Measurements from ENCODE around the gene TTLL11. TPM values are rescaled to one million over a fixed set of nuclear protein-coding genes. Genes with fewer than 3 reads are reported as not detected.

TTLL11 gene
- total RNA-seq, 1 experiment from 2014 or later: 13.6 TPM

GRCh38 chr9:121999556-121999955 is 93.6 kb downstream of the TTLL11 start:
- no peak overlapping the region for H3K27ac Mint-ChIP-seq (ENCODE audit: low read depth, unreplicated experiment)
- H3K27me3 Mint-ChIP-seq (ENCODE audit: insufficient read depth, unreplicated experiment): no peaks in the 10 kb centered on the region
- peaks cover under 1% of the 10 kb centered on the region for H3K36me3 Mint-ChIP-seq (ENCODE audit: insufficient read depth, unreplicated experiment)
- no TSS peak for BruUV-seq (replicated peaks)
- no peaks in the 10 kb centered on the region for H3K9me3 Mint-ChIP-seq (ENCODE audit: unreplicated experiment)
- H3K4me3 Mint-ChIP-seq (ENCODE audit: unreplicated experiment): no peak overlapping the region
- ChIA-PET CTCF (interaction anchor here (0.7 to 1.1 kb wide), 2 partner anchors 252 to 376 kb away, joined by 3 to 4 read pairs; no protein-coding TSS in a partner anchor), POLR2A (no interaction called here)
- DNase-seq (ENCODE audit: unreplicated experiment): no peak
- intact Hi-C loops (cut with micrococcal nuclease): no loop called here
- H3K4me1 Mint-ChIP-seq (ENCODE audit: insufficient read depth, unreplicated experiment): peaks cover 4% of the 10 kb centered on the region
- TF ChIP-seq CTCF (IDR thresholded peaks at IDR 0.05; ENCODE audit: unreplicated experiment): no peak

GRCh38 chr9:121998513-121999049 is 94.5 kb downstream of the TTLL11 start:
- intact Hi-C loops (cut with micrococcal nuclease): no loop called here
- CTCF ChIA-PET: interaction anchor here (0.7 to 4.8 kb wide), 6 partner anchors 23 to 452 kb away, joined by 3 to 35 read pairs (median 4); no protein-coding TSS in a partner anchor
- POLR2A ChIA-PET: no interaction called here

GRCh38 chr9:121997791-121998190 is 95.3 kb downstream of the TTLL11 start:
- no peak overlapping the region for H3K27ac Mint-ChIP-seq (ENCODE audit: low read depth, unreplicated experiment)
- ChIA-PET CTCF (interaction anchor here (0.5 to 4.8 kb wide), 9 partner anchors 22 to 476 kb away, joined by 3 to 35 read pairs (median 3); no protein-coding TSS in a partner anchor), POLR2A (no interaction called here)
- H3K36me3 Mint-ChIP-seq (ENCODE audit: insufficient read depth, unreplicated experiment): no peaks in the 10 kb centered on the region
- H3K27me3 Mint-ChIP-seq (ENCODE audit: insufficient read depth, unreplicated experiment): no peaks in the 10 kb centered on the region
- no peak overlapping the region for H3K4me3 Mint-ChIP-seq (ENCODE audit: unreplicated experiment)
- H3K9me3 Mint-ChIP-seq (ENCODE audit: unreplicated experiment): no peaks in the 10 kb centered on the region
- DNase-seq (ENCODE audit: unreplicated experiment): no peak
- peaks cover 4% of the 10 kb centered on the region for H3K4me1 Mint-ChIP-seq (ENCODE audit: insufficient read depth, unreplicated experiment)
- intact Hi-C loops (cut with micrococcal nuclease): no loop called here
- no peak for TF ChIP-seq CTCF (IDR thresholded peaks at IDR 0.05; ENCODE audit: unreplicated experiment)
- BruUV-seq (replicated peaks): no TSS peak

More at GRCh38 chr9:121998513-121999049, 94.5 kb downstream of the TTLL11 start:
- peaks cover 4% of the 10 kb centered on the region for H3K4me1 Mint-ChIP-seq (ENCODE audit: insufficient read depth, unreplicated experiment)
- TF ChIP-seq CTCF (IDR thresholded peaks at IDR 0.05; ENCODE audit: unreplicated experiment): no peak
- peak; percentile 12 for DNase-seq (ENCODE audit: unreplicated experiment)
- no peaks in the 10 kb centered on the region for H3K9me3 Mint-ChIP-seq (ENCODE audit: unreplicated experiment)
- no peak overlapping the region for H3K27ac Mint-ChIP-seq (ENCODE audit: low read depth, unreplicated experiment)
- H3K27me3 Mint-ChIP-seq (ENCODE audit: insufficient read depth, unreplicated experiment): no peaks in the 10 kb centered on the region
- H3K4me3 Mint-ChIP-seq (ENCODE audit: unreplicated experiment): no peak overlapping the region
- no peaks in the 10 kb centered on the region for H3K36me3 Mint-ChIP-seq (ENCODE audit: insufficient read depth, unreplicated experiment)
- no TSS peak for BruUV-seq (replicated peaks)

GRCh38 chr9:121996783-121997182 is 96.3 kb downstream of the TTLL11 start:
- no TSS peak for BruUV-seq (replicated peaks)
- DNase-seq (ENCODE audit: unreplicated experiment): no peak
- Mint-ChIP-seq H3K4me1 (ENCODE audit: insufficient read depth, unreplicated experiment) (peaks cover 4% of the 10 kb centered on the region), H3K27ac (ENCODE audit: low read depth, unreplicated experiment) (no peak overlapping the region), H3K4me3 (ENCODE audit: unreplicated experiment) (no peak overlapping the region), H3K27me3 (ENCODE audit: insufficient read depth, unreplicated experiment) (no peaks in the 10 kb centered on the region), H3K36me3 (ENCODE audit: insufficient read depth, unreplicated experiment) (no peaks in the 10 kb centered on the region), H3K9me3 (ENCODE audit: unreplicated experiment) (no peaks in the 10 kb centered on the region)
- ChIA-PET POLR2A (no interaction called here), CTCF (interaction anchor here (0.6 to 4.8 kb wide), 8 partner anchors 23 to 451 kb away, joined by 3 to 35 read pairs (median 4); no protein-coding TSS in a partner anchor)
- intact Hi-C loops (cut with micrococcal nuclease): no loop called here
- no peak for TF ChIP-seq CTCF (IDR thresholded peaks at IDR 0.05; ENCODE audit: unreplicated experiment)
